Sigmoid colon (tissue), 4 donors: ENCODE results near the gene SBF2.

Source experiments
- EP300 ChIP-seq, 4 donors: sonication (generic); formaldehyde crosslinking; IDR thresholded peaks; one replicate each; pipeline ENCODE4 v1.6.1; 2017; ENCODE audit warnings: antibody characterized with exemption in 4 of 4
- POLR2A ChIP-seq, 2 donors: fragments of 450-650 bp; IDR thresholded peaks; one replicate each; pipeline ENCODE4 v1.6.1; 2016; ENCODE audit warnings: antibody characterized with exemption in 2 of 2, mild to moderate bottlenecking in 2 of 2, moderate library complexity in 2 of 2
- POLR2AphosphoS5 ChIP-seq, 4 donors: sonication (generic); formaldehyde crosslinking; IDR thresholded peaks; one replicate each; pipeline ENCODE4 v1.6.1; 2017; ENCODE audit warnings: antibody characterized with exemption in 4 of 4
- TF ChIP-seq, protein P1 (sequence below), 4 experiments: fragments of 450-650 bp in 3 of 4; fragments of 200-600 bp in 1 of 4; IDR thresholded peaks; one replicate each; pipeline ENCODE4 v1.5.1; 2016 to 2019; ENCODE audit warnings: antibody characterized with exemption in 4 of 4, mild to moderate bottlenecking in 3 of 4, moderate library complexity in 2 of 4

DNA sequence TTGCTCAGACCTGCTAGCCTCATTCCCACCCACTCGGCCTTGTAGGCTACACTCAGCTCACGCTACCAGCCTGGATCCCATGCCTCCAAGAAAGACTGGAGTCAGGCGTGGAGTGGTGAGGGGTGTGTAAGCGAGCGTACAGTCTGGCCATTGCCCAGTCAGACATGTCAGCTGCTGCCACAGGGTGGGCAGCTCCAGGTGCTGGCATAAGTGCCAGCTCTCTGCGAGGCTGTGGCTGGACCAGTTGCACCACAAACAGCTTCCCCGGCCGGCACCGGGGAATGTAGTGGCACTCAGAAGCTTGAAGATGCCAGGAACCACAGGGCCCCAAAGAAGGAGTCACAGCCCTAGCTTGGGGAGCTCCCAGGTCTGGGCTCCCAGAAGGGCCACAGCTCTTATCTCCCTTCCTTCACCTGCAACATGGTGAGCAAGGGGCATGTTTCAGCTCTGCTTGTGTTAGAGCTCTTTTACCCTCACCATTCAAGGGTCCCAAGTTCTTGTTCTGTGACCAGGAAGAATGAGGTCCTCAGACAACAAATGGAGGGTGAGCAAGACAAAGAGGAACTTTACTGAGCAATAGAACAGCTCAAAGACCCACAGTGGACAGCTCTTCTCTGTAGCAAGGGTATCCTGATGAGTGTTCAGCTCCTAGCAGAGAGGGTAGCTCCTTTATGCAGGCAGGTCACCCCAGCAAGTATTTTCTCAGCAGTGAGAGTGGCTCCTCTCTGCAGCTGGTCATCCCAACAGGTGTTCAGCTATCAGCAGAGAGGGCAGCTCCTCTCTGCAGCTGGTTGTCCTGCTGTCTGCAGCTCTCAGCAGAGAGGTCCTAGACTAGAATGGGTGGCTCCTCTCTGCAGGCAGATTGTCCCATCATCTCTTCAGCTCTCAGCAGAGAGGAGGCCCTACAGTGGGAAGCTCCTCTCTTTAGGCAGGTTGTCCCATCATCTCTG, 6.0 kb downstream of the SBF2 start:
- TF ChIP-seq POLR2AphosphoS5 (IDR thresholded peaks at IDR 0.05) = no peak
- TF ChIP-seq, protein P1, sequence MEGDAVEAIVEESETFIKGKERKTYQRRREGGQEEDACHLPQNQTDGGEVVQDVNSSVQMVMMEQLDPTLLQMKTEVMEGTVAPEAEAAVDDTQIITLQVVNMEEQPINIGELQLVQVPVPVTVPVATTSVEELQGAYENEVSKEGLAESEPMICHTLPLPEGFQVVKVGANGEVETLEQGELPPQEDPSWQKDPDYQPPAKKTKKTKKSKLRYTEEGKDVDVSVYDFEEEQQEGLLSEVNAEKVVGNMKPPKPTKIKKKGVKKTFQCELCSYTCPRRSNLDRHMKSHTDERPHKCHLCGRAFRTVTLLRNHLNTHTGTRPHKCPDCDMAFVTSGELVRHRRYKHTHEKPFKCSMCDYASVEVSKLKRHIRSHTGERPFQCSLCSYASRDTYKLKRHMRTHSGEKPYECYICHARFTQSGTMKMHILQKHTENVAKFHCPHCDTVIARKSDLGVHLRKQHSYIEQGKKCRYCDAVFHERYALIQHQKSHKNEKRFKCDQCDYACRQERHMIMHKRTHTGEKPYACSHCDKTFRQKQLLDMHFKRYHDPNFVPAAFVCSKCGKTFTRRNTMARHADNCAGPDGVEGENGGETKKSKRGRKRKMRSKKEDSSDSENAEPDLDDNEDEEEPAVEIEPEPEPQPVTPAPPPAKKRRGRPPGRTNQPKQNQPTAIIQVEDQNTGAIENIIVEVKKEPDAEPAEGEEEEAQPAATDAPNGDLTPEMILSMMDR (IDR thresholded peaks at IDR 0.05) = no peak
- no peak for TF ChIP-seq POLR2A (IDR thresholded peaks at IDR 0.05)
- no peak for TF ChIP-seq EP300 (IDR thresholded peaks at IDR 0.05)
